HCT116 (cell line): Measurements from ENCODE around the gene TMEM117. TPM values are rescaled to one million over a fixed set of nuclear protein-coding genes. Genes with fewer than 3 reads are reported as not detected.

Experiments
- ATAC-seq: fragments of 200-7000 bp; cut with Tn5 transposase; 2 replicates; pipeline ENCODE4 v1.9.1; 2020; ENCODE audit warnings: mild to moderate bottlenecking, moderate library complexity
- BruUV-seq: library from RNA; stranded (reverse); fragments of 400-500 nt; replicated peaks from 2 replicates; lab custom pipeline; 2021; lab: Mats Ljungman, UMichigan
- CTCF ChIA-PET: fragments of 300-600 bp; sonication (Branson Sonifier 250); formaldehyde crosslinking; loops from one replicate; lab custom pipeline; 2021; ENCODE audit warnings: antibody characterized with exemption; lab: Charles Lee
- POLR2A ChIA-PET: fragments of 300-600, 350-600 bp; sonication (Branson Sonifier 250); formaldehyde crosslinking; loops from one replicate; lab custom pipeline; 2021; ENCODE audit warnings: antibody characterized with exemption; lab: Charles Lee
- RAD21 ChIA-PET, 2 experiments: fragments of 300-600 bp; sonication (Branson Sonifier 250); formaldehyde crosslinking; loops; one replicate each; lab custom pipeline; 2023; ENCODE audit warnings: low total read pairs in 2 of 2; ENCODE audit not compliant: uncharacterized antibody in 2 of 2, unreplicated experiment in 2 of 2, low non-redundant PET in 1 of 2; lab: Charles Lee
- DNase-seq: peaks from one replicate; pipeline ENCODE4 v3.0.0-alpha.2; 2010; ENCODE audit warnings: low read depth, low spot score
- H2AFZ ChIP-seq: fragments of 200-600 bp; shearing (Covaris generic), sonication (generic); 2 replicates; pipeline ENCODE4 v1.6.1; 2017; ENCODE audit warnings: low read depth, mixed run types, mixed read lengths, antibody characterized with exemption, low read length; ENCODE audit not compliant: poor library complexity, severe bottlenecking
- H3K27ac ChIP-seq: 2 replicates; pipeline ENCODE4 v1.5.1; 2012; ENCODE audit warnings: low read depth, low read length
- H3K27me3 ChIP-seq: fragments of 200-600 bp; sonication (generic); 2 replicates; pipeline ENCODE4 v1.6.1; 2016; ENCODE audit warnings: mixed run types, low read length, mixed read lengths; ENCODE audit not compliant: insufficient read depth
- H3K36me3 ChIP-seq, 2 experiments: fragments of 200-500 bp in 1 of 2; fragments of 200-600 bp in 1 of 2; sonication (Bioruptor generic) in 1 of 2; sonication (generic) in 1 of 2; 2 replicates each; pipeline versions ENCODE4 v1.5.1 to v1.6.1; 2014 to 2016; ENCODE audit warnings: low read length in 2 of 2, inconsistent platforms in 1 of 2, mixed read lengths in 1 of 2, mixed run types in 1 of 2; ENCODE audit not compliant: insufficient read depth in 2 of 2, control insufficient read depth in 1 of 2
- H3K4me1 ChIP-seq, 2 experiments: fragments of 200-600 bp in 1 of 2; sonication (generic) in 1 of 2; 2 replicates each; pipeline versions ENCODE4 v1.5.1 to v1.6.1; 2012 to 2017; ENCODE audit warnings: low read length in 2 of 2, inconsistent platforms in 1 of 2, mild to moderate bottlenecking in 1 of 2, mixed read lengths in 1 of 2, mixed run types in 1 of 2, moderate library complexity in 1 of 2; ENCODE audit not compliant: insufficient read depth in 2 of 2, control insufficient read depth in 1 of 2
- H3K4me2 ChIP-seq: fragments of 200-600 bp; sonication (generic); 2 replicates; pipeline ENCODE4 v1.6.1; 2017; ENCODE audit warnings: mixed run types, low read length, mixed read lengths
- H3K4me3 ChIP-seq, 2 experiments: fragments of 200-600 bp in 1 of 2; sonication (generic) in 1 of 2; replicated peaks in 1 of 2; 2 replicates each; pipeline ENCODE4 v1.5.1; 2011 to 2016; ENCODE audit warnings: low read length in 2 of 2, control low read depth in 1 of 2, low read depth in 1 of 2, mild to moderate bottlenecking in 1 of 2, mixed read lengths in 1 of 2, mixed run types in 1 of 2
- H3K79me2 ChIP-seq: fragments of 200-600 bp; sonication (generic); 2 replicates; pipeline ENCODE4 v1.6.1; 2017; ENCODE audit warnings: mild to moderate bottlenecking, mixed run types, low read length, moderate library complexity, mixed read lengths; ENCODE audit not compliant: insufficient read depth
- H3K9ac ChIP-seq: fragments of 200-600 bp; sonication (generic); 2 replicates; pipeline ENCODE4 v1.6.1; 2016; ENCODE audit warnings: low read length, mixed read lengths
- H3K9me2 ChIP-seq: fragments of 200-600 bp; sonication (generic), shearing (Covaris generic); 2 replicates; pipeline ENCODE4 v1.6.1; 2017; ENCODE audit warnings: mixed run types, mild to moderate bottlenecking, moderate library complexity; ENCODE audit not compliant: insufficient read depth
- H3K9me3 ChIP-seq, 2 experiments: fragments of 200-500 bp in 1 of 2; fragments of 200-600 bp in 1 of 2; sonication (Bioruptor generic) in 1 of 2; sonication (generic) in 1 of 2; 2 replicates each; pipeline ENCODE4 v1.6.1; 2014 to 2017; ENCODE audit warnings: low read length in 2 of 2, mixed read lengths in 2 of 2, inconsistent platforms in 1 of 2, low read depth in 1 of 2, mild to moderate bottlenecking in 1 of 2, mixed run types in 1 of 2, moderate library complexity in 1 of 2; ENCODE audit not compliant: control insufficient read depth in 1 of 2, insufficient read depth in 1 of 2
- H4K20me1 ChIP-seq: fragments of 200-600 bp; sonication (generic), shearing (Covaris generic); 2 replicates; pipeline ENCODE4 v1.6.1; 2017; ENCODE audit warnings: mixed run types, mild to moderate bottlenecking, moderate library complexity; ENCODE audit not compliant: insufficient read depth
- ATF3 ChIP-seq: IDR thresholded peaks from 2 replicates; pipeline ENCODE4 v1.6.1; 2012
- CEBPB ChIP-seq: IDR thresholded peaks from 2 replicates; pipeline ENCODE4 v1.6.1; 2012; ENCODE audit warnings: low read depth
- CTCF ChIP-seq, 3 experiments: fragments of 200-600 bp in 1 of 3; sonication (generic) in 1 of 3; IDR thresholded peaks in 2 of 3; conservative IDR thresholded peaks in 1 of 3; 2 replicates each; pipeline ENCODE4 v1.5.1; 2012 to 2017; ENCODE audit warnings: low read depth in 2 of 3, low read length in 2 of 3, antibody characterized with exemption in 1 of 3, borderline replicate concordance in 1 of 3, control low read depth in 1 of 3, mild to moderate bottlenecking in 1 of 3, mixed read lengths in 1 of 3, mixed run types in 1 of 3, moderate library complexity in 1 of 3; ENCODE audit not compliant: insufficient read depth in 1 of 3
- EGR1 ChIP-seq: IDR thresholded peaks from 2 replicates; pipeline ENCODE4 v1.6.1; 2012; ENCODE audit warnings: low read depth
- ELF1 ChIP-seq: IDR thresholded peaks from 2 replicates; pipeline ENCODE4 v1.6.1; 2012; ENCODE audit warnings: low read depth, borderline replicate concordance
- EZH2phosphoT487 ChIP-seq: fragments of 200-600 bp; IDR thresholded peaks from 2 replicates; pipeline ENCODE4 v1.6.1; 2018; ENCODE audit warnings: antibody characterized with exemption, borderline replicate concordance
- FOSL1 ChIP-seq: IDR thresholded peaks from 2 replicates; pipeline ENCODE4 v1.6.1; 2012; ENCODE audit warnings: low read depth
- JUND ChIP-seq: IDR thresholded peaks from 2 replicates; pipeline ENCODE4 v1.6.1; 2012
- POLR2A ChIP-seq: IDR thresholded peaks from 2 replicates; pipeline ENCODE4 v1.7.0; 2011; ENCODE audit warnings: borderline replicate concordance; ENCODE audit not compliant: insufficient read depth, insufficient read length; ENCODE audit errors: extremely low read depth
- POLR2AphosphoS5 ChIP-seq: IDR thresholded peaks from 2 replicates; pipeline ENCODE4 v1.6.1; 2011; ENCODE audit warnings: mild to moderate bottlenecking, low read depth, low read length, moderate library complexity
- RAD21 ChIP-seq: IDR thresholded peaks from 2 replicates; pipeline ENCODE4 v1.6.1; 2012; ENCODE audit warnings: low read depth, mild to moderate bottlenecking
- REST ChIP-seq: IDR thresholded peaks from 2 replicates; pipeline ENCODE4 v1.6.1; 2012; ENCODE audit warnings: low read depth
- SIN3A ChIP-seq: IDR thresholded peaks from 2 replicates; pipeline ENCODE4 v1.6.1; 2012; ENCODE audit warnings: low read depth
- SP1 ChIP-seq: IDR thresholded peaks from 2 replicates; pipeline ENCODE4 v1.6.1; 2012; ENCODE audit warnings: low read depth
- SRF ChIP-seq: IDR thresholded peaks from 2 replicates; pipeline ENCODE4 v1.6.1; 2012; ENCODE audit warnings: low read depth
- TCF7L2 ChIP-seq: IDR thresholded peaks from 2 replicates; pipeline ENCODE4 v1.7.0; 2011; ENCODE audit warnings: borderline replicate concordance, inconsistent platforms; ENCODE audit not compliant: insufficient read depth, insufficient read length; ENCODE audit errors: extremely low read depth
- YY1 ChIP-seq: IDR thresholded peaks from 2 replicates; pipeline ENCODE4 v1.6.1; 2011; ENCODE audit warnings: low read length, low read depth, moderate library complexity, mild to moderate bottlenecking; ENCODE audit not compliant: insufficient replicate concordance; ENCODE audit errors: extremely low read depth
- ZFX ChIP-seq: fragments of 450-650 bp; IDR thresholded peaks from 2 replicates; pipeline ENCODE4 v1.6.1; 2017
- ZNF274 ChIP-seq: fragments of 200-500 bp; sonication (Bioruptor generic); IDR thresholded peaks from 2 replicates; pipeline ENCODE4 v1.6.1; 2014; ENCODE audit warnings: mild to moderate bottlenecking, low read depth, low read length, inconsistent platforms
- intact Hi-C: fragments of 100-400 bp; cut with micrococcal nuclease; formaldehyde crosslinking; loops from 2 replicates; pipeline ENCODE4 v1.10.0; 2022
- total RNA-seq: library from RNA; stranded (reverse); gene quantifications from one replicate; pipeline ENCODE4 v1.2.1, GENCODE V29; 2021; ENCODE audit not compliant: unreplicated experiment
- TF ChIP-seq, protein P1 (sequence below): IDR thresholded peaks from 2 replicates; pipeline ENCODE4 v1.6.1; 2012

The TMEM117 gene
- total RNA-seq, 1 experiment from 2014 or later = 3.6 TPM

DNA sequence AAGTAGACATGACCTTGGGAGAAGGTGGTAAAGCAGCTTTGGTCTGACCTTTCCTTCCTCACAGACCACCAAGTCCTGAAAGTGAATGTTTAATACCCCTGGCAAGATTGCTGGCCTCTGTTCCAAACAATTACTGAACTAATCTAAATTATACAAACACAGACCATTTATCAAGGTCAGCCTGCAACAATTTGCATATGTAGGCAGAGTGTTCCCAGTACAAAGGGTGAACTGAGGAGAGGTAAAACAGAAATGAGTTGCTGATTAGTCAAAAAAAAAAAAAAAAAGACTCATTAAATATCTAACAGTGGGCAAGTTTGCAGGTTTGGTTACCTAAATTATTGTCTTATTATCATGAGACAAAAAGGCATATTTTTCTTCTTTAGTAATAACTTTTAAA is 506.5 kb downstream of the TMEM117 start:
- intact Hi-C loops = no loop called here
- Histone ChIP-seq H2AFZ (no peak overlapping the region), H3K27ac (no peak overlapping the region), H3K36me3 (no peaks in the 10 kb centered on the region), H3K27me3 (no peaks in the 10 kb centered on the region), H3K4me3 (no peak overlapping the region), H3K9ac (no peak overlapping the region), H3K4me2 (no peak overlapping the region), H3K79me2 (no peaks in the 10 kb centered on the region), H3K9me2 (no peaks in the 10 kb centered on the region), H3K4me1 (no peaks in the 10 kb centered on the region), H3K9me3 (no peaks in the 10 kb centered on the region), H4K20me1 (no peaks in the 10 kb centered on the region)
- no peak for TF ChIP-seq ELF1
- TF ChIP-seq SIN3A = no peak
- no peak for TF ChIP-seq ZNF274
- TF ChIP-seq POLR2AphosphoS5 = no peak
- no peak for TF ChIP-seq SRF
- no peak for TF ChIP-seq TCF7L2
- no peak for TF ChIP-seq POLR2A
- no peak for TF ChIP-seq SP1
- no peak for TF ChIP-seq ATF3
- TF ChIP-seq CTCF (IDR thresholded peaks at IDR 0.05 in 2 of 3, conservative IDR thresholded peaks at IDR 0.05 in 1 of 3; ENCODE audit: borderline replicate concordance in 1 of 3, insufficient read depth in 1 of 3, low read depth in 2 of 3, low read length in 2 of 3) = no peak
- no peak for TF ChIP-seq ZFX
- no peak for TF ChIP-seq FOSL1
- TF ChIP-seq, protein P1, sequence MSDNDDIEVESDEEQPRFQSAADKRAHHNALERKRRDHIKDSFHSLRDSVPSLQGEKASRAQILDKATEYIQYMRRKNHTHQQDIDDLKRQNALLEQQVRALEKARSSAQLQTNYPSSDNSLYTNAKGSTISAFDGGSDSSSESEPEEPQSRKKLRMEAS = no peak
- TF ChIP-seq EGR1 = no peak
- no peak for TF ChIP-seq RAD21
- no peak for TF ChIP-seq REST
- no peak for TF ChIP-seq CEBPB
- no peak for TF ChIP-seq JUND
- no peak for TF ChIP-seq YY1
- TF ChIP-seq EZH2phosphoT487 = no peak
- POLR2A ChIA-PET = no interaction called here
- no TSS peak for BruUV-seq
- RAD21 ChIA-PET = no interaction called here
- DNase-seq = no peak
- CTCF ChIA-PET = no interaction called here
- ATAC-seq = no peak
